ENCODE measurements around the gene MBP.

MBP gene

DNA sequence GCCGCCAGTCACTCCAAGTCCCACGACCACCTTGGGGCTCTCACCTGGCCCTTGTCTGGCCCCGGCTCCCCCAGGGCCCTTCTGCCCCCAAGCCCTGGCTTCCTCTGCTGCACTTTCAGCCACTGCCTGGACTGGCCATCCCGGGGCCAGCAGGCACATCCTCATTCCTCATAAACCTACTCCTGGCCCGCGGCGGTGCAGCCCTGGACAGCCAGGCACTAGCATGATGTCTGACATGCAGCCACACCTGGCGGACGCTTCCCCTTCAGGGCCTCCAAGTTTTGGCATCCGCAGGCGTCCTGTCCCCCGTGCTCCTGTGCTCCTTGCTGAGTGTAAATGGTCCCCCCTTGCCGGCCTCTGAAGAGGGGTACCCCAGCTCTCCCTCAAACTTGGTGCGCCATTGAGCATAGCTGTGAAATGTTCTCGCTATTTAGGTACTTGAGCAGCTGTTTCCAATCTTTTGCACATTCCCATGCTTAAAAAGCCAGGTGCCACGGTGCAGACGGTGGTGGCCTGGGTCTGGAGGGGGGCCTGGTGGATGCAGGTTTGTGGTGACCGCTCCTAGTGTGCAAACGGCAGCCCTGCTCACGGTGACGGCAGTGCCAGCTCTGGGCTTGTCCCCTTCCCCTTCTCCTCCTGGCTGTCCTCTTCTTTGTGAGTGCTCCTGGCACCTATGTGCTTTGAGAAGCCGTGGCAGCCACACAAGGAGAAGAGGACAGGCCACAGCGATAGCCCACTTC is 123.8 kb downstream of the MBP start:
- TF ChIP-seq, protein P1, sequence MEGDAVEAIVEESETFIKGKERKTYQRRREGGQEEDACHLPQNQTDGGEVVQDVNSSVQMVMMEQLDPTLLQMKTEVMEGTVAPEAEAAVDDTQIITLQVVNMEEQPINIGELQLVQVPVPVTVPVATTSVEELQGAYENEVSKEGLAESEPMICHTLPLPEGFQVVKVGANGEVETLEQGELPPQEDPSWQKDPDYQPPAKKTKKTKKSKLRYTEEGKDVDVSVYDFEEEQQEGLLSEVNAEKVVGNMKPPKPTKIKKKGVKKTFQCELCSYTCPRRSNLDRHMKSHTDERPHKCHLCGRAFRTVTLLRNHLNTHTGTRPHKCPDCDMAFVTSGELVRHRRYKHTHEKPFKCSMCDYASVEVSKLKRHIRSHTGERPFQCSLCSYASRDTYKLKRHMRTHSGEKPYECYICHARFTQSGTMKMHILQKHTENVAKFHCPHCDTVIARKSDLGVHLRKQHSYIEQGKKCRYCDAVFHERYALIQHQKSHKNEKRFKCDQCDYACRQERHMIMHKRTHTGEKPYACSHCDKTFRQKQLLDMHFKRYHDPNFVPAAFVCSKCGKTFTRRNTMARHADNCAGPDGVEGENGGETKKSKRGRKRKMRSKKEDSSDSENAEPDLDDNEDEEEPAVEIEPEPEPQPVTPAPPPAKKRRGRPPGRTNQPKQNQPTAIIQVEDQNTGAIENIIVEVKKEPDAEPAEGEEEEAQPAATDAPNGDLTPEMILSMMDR (IDR thresholded peaks at IDR 0.05; ENCODE audit: control insufficient read depth, extremely low read depth, insufficient read depth) = no peak
- DNase-seq (ENCODE audit: low read depth) = no peak
- no peak overlapping the region for H3K4me3 ChIP-seq (ENCODE audit: low read depth, low read length)

DNA sequence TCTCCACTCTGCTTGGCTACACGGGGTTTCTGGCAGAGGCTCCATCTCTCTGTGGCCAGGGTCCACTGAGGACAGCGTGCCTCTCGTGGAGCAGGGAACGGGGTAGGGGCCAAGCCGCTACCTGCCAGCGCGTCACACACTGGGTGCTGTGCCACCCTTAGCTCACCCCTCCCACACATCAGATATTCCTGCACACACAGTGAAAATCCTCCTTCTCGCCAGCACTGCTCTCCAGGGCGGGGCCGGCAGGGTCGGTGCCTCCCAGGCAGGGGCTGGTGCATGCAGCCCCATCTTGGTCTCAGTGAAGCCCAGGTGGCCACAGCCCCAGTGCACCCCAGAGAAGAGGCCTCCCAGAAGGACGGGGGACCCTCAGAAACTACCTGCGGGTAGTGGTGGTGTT is 124.6 kb downstream of the MBP start:
- DNase-seq (ENCODE audit: low read depth) = no peak
- no peak overlapping the region for H3K4me3 ChIP-seq (ENCODE audit: low read depth, low read length)
- TF ChIP-seq, protein P1 (IDR thresholded peaks at IDR 0.05; ENCODE audit: control insufficient read depth, extremely low read depth, insufficient read depth) = no peak

DNA sequence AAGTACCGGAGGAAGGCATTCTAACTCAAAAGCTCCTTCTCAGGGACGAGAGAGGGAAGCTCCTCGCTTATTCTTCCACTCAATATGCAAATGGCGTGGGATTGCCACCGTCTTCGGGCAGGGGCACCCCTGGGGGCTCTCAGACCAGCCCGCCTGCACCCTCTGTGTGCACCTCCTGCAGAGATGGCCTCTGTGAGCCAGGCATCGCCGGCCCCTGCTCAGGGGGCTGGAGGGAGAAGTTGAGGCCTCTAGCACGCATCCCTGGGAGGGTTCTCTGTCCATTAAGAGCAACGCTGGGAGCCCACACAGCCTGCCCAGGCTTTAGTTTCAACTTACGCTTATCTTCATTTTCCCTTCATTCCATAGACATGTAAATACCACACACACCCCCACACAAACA is 125.3 kb downstream of the MBP start:
- H3K4me3 ChIP-seq (ENCODE audit: low read depth, low read length) = no peak overlapping the region
- DNase-seq (ENCODE audit: low read depth) = no peak
- TF ChIP-seq, protein P1 (IDR thresholded peaks at IDR 0.05; ENCODE audit: control insufficient read depth, extremely low read depth, insufficient read depth) = no peak

DNA sequence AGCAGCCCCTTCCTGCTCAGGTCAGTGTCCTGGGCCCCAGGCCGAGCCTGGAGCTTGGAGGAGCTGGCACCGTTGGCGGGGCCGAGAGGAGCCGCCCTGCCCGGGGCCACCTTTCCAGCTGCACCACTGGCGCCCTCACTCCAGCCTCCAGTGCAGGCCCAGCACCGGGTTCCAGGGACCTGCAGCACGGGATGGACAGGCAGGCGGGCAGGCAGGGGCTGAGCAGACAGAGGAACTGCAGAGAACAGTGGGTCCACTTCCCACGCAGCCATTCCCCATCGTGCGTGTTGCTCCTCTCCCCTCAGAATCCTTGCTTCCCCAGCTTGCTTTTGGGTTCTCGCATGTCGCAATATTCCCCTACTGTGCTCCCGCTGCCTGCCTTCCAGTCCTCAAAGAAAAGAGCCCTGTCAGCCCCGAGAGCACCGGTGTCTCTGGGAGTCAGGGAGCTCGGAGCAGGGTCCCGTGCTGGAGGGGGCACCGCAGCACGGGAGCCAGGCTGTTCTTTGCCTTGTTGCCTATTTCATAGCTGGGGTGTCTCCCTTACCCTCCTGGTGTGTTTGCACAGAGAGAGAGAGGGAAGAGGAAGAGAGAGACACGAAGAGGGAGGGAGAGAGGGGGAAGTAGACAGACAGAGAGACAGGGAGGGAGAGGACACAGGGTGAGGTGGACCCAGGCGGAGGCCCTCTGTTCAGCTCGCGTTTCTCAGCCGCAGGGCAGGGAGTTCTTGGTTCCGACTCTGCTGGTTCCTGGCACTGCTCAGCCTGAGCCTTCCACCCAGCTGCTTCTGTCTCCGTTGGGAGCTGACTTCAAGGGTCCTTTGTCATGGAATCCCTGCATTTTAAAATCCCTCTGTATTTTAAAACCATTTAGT is 126.0 kb downstream of the MBP start:
- no peak overlapping the region for H3K4me3 ChIP-seq (ENCODE audit: low read depth, low read length)
- TF ChIP-seq, protein P1 (IDR thresholded peaks at IDR 0.05; ENCODE audit: control insufficient read depth, extremely low read depth, insufficient read depth) = no peak
- DNase-seq (ENCODE audit: low read depth) = no peak

DNA sequence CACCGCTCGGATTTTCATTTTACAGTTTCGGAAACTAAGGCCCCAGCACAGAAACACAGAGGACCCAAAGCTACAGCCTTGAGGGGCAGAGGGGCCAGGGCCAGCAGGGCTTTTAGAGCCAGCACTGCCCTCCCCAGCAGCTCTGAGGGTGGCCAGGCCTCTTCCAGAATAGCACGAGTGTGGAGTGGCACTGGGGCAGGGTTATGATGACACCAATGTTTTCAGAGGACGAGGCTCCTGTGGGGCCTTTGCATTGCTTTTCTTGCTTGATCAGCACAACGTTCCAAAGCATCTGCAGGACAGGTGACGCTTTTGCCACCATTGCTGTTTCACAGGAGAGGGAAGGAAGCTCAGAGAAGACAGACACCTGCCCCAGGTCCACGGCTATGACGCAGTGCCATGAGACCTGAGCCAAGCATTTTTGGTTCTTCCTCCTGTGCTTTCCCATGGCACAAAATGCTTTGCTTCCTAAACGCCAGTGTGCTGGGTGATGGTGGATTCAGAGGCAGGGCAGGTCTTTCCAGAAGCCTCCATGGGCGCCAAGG is 126.9 kb downstream of the MBP start:
- DNase-seq (ENCODE audit: low read depth) = no peak
- TF ChIP-seq, protein P1 (IDR thresholded peaks at IDR 0.05; ENCODE audit: control insufficient read depth, extremely low read depth, insufficient read depth) = no peak
- H3K4me3 ChIP-seq (ENCODE audit: low read depth, low read length) = no peak overlapping the region

DNA sequence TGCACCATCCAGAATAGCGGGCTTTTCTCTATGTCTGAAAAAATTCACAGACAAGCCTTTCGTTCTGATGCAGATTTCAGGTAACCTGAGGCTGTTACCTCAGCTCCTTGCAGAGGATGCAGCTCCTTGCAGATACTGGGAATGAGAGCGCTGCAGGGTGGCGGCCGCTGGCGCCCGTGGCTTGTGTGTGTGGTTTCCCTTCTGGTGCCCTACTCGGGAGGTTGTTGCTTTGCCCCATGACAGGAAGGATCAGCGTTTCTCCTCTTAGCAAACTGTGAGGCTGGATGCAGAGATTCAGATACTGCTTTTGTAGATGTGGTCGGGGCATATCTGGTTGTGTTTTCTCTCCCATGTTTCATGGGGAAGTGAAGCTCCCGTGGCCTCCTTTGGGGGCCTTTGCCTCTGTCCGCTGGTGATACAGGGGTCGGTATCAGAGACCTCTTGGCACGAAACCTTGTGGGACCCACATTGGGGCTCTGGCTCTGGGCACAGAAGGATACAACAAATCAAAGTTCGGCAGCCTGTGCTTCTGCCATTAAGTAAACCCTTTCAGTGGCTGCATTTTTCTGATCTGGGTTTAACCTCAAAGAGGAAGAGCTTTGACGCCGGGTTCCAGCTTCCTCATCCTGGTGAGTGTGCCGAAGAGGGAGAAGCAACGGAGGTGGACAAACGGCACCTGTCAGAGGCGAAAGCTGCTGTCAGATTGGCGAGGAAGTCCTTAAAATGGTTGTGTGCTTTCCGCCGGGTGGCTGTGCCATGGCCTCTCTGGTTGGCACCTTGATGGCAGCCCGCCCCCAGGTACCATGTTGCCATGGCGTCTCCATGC is 127.8 kb downstream of the MBP start:
- no peak overlapping the region for H3K4me3 ChIP-seq (ENCODE audit: low read depth, low read length)
- no peak for DNase-seq (ENCODE audit: low read depth)
- TF ChIP-seq, protein P1 (IDR thresholded peaks at IDR 0.05; ENCODE audit: control insufficient read depth, extremely low read depth, insufficient read depth) = no peak
